Neural cell (in vitro differentiated cells): ENCODE results near the gene ATOH8. TPM values are rescaled to one million over a fixed set of nuclear protein-coding genes. Genes with fewer than 3 reads are reported as not detected.

Source experiments
- H2AFZ ChIP-seq: fragments of 200-600, 300-800 bp; sonication (generic), shearing (Covaris generic); 2 replicates; pipeline ENCODE4 v1.6.0; 2014; ENCODE audit warnings: low read depth, mild to moderate bottlenecking, antibody characterized with exemption, low read length, moderate library complexity
- H3F3A ChIP-seq: fragments of 200-600 bp; shearing (Covaris generic); 2 replicates; pipeline ENCODE4 v1.6.1; 2016; ENCODE audit warnings: mild to moderate bottlenecking, moderate library complexity, mixed read lengths, antibody characterized with exemption, low read length; ENCODE audit not compliant: insufficient read depth, poor library complexity, severe bottlenecking
- H3K27ac ChIP-seq: fragments of 200-600, 300-800 bp; sonication (generic), shearing (Covaris generic); 2 replicates; pipeline ENCODE4 v1.5.1; 2014; ENCODE audit warnings: mild to moderate bottlenecking, low read length, moderate library complexity
- H3K27me3 ChIP-seq: fragments of 300-800, 200-600 bp; sonication (generic), shearing (Covaris generic); 2 replicates; pipeline ENCODE4 v1.6.0; 2014; ENCODE audit warnings: mild to moderate bottlenecking, low read depth, low read length, moderate library complexity; ENCODE audit not compliant: insufficient read depth
- H3K36me3 ChIP-seq: fragments of 300-800, 200-600 bp; sonication (generic), shearing (Covaris generic); 2 replicates; pipeline ENCODE4 v1.5.1; 2014; ENCODE audit warnings: mild to moderate bottlenecking, antibody characterized with exemption, low read length, moderate library complexity; ENCODE audit not compliant: insufficient read depth
- H3K4me2 ChIP-seq: fragments of 300-800, 200-600 bp; sonication (generic), shearing (Covaris generic); 2 replicates; pipeline ENCODE4 v1.6.0; 2014; ENCODE audit warnings: mild to moderate bottlenecking, low read length
- H3K4me3 ChIP-seq: fragments of 300-800, 200-600 bp; sonication (generic), shearing (Covaris generic); 2 replicates; pipeline ENCODE4 v1.5.1; 2014; ENCODE audit warnings: mild to moderate bottlenecking, low read length, moderate library complexity
- H3K79me2 ChIP-seq: fragments of 200-600 bp; shearing (Covaris generic); replicated peaks from 2 replicates; pipeline ENCODE4 v1.6.0; 2014; ENCODE audit warnings: mild to moderate bottlenecking, low read length, moderate library complexity; ENCODE audit not compliant: insufficient read depth
- H3K9ac ChIP-seq: fragments of 300-800, 200-600 bp; sonication (generic), shearing (Covaris generic); 2 replicates; pipeline ENCODE4 v1.6.1; 2016; ENCODE audit warnings: mild to moderate bottlenecking, low read length, mixed read lengths
- H3K9me2 ChIP-seq: fragments of 200-600 bp; shearing (Covaris generic); 2 replicates; pipeline ENCODE4 v1.6.1; 2016; ENCODE audit warnings: mild to moderate bottlenecking, low read length, mixed read lengths; ENCODE audit not compliant: insufficient read depth
- H3K9me3 ChIP-seq: fragments of 200-600, 300-800 bp; sonication (generic), shearing (Covaris generic); 2 replicates; pipeline ENCODE4 v1.6.1; 2016; ENCODE audit warnings: mild to moderate bottlenecking, mixed run types, low read length, moderate library complexity, mixed read lengths
- H4K20me1 ChIP-seq: fragments of 200-600 bp; shearing (Covaris generic); 2 replicates; pipeline ENCODE4 v1.6.1; 2016; ENCODE audit warnings: mild to moderate bottlenecking, mixed run types; ENCODE audit not compliant: insufficient read depth
- EP300 ChIP-seq: fragments of 450-650 bp; conservative IDR thresholded peaks from 2 replicates; pipeline ENCODE4 v1.6.1; 2014; ENCODE audit warnings: antibody characterized with exemption, mild to moderate bottlenecking, moderate library complexity; ENCODE audit not compliant: poor library complexity, severe bottlenecking
- EZH2 ChIP-seq: fragments of 200-600, 300-800 bp; shearing (Covaris generic), sonication (generic); IDR thresholded peaks from 2 replicates; pipeline ENCODE4 v1.6.1; 2014; ENCODE audit warnings: antibody characterized with exemption, low read length, borderline replicate concordance, mild to moderate bottlenecking; ENCODE audit not compliant: insufficient read depth, poor library complexity, severe bottlenecking
- MXI1 ChIP-seq: fragments of 450-650 bp; conservative IDR thresholded peaks from 2 replicates; pipeline ENCODE4 v1.6.1; 2014; ENCODE audit warnings: antibody characterized with exemption, mild to moderate bottlenecking; ENCODE audit not compliant: poor library complexity, severe bottlenecking
- POLR2AphosphoS5 ChIP-seq: IDR thresholded peaks from 2 replicates; pipeline ENCODE4 v1.6.1; 2012
- RAD21 ChIP-seq: fragments of 450-650 bp; conservative IDR thresholded peaks from 2 replicates; pipeline ENCODE4 v1.6.1; 2014; ENCODE audit warnings: antibody characterized with exemption, mild to moderate bottlenecking, moderate library complexity
- REST ChIP-seq: IDR thresholded peaks from 2 replicates; pipeline ENCODE4 v1.6.1; 2012; ENCODE audit warnings: borderline replicate concordance
- SMC3 ChIP-seq: fragments of 450-650 bp; conservative IDR thresholded peaks from 2 replicates; pipeline ENCODE4 v1.6.1; 2014; ENCODE audit warnings: antibody characterized with exemption, mild to moderate bottlenecking, moderate library complexity; ENCODE audit not compliant: poor library complexity
- TAF1 ChIP-seq: IDR thresholded peaks from 2 replicates; pipeline ENCODE4 v1.6.1; 2012; ENCODE audit warnings: low read depth
- polyA plus RNA-seq: library from polyadenylated mRNA; depleted of rRNA; stranded (reverse); fragments of >200 nt; gene quantifications from 2 replicates; pipeline ENCODE4 v1.2.3, GENCODE V29; 2014
- TF ChIP-seq, protein P1 (sequence below): fragments of 450-650 bp; IDR thresholded peaks from 2 replicates; pipeline ENCODE4 v1.5.1; 2014; ENCODE audit warnings: antibody characterized with exemption, mild to moderate bottlenecking, moderate library complexity; ENCODE audit not compliant: poor library complexity, severe bottlenecking

The ATOH8 gene
- polyA plus RNA-seq, 1 donor from 2014 or later: 1.6 TPM

DNA sequence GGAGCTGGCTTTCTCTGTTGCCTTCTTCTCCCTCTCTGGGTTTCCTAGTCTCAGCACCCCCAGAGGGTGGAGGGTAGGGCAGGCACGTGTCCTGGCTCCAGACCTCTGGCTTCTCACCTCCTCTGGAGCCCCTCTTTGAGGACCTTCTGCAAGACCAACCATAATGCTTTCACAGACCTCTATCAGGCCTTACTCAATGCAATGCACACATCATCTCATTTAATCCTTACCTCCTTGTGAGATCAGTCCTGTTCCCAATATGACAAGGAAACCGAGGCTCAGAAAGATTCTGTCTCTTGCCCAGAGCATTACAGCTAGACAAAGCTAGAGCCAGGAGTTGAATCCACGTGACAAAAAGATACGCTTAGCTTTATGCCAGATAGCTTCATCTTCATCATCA, 8.2 kb downstream of the ATOH8 start:
- Histone ChIP-seq H3K4me2 (no peak overlapping the region), H3K9me2 (no peaks in the 10 kb centered on the region), H3K9me3 (no peaks in the 10 kb centered on the region), H3K9ac (no peak overlapping the region), H3K27ac (no peak overlapping the region), H3K36me3 (no peaks in the 10 kb centered on the region), H3F3A (no peaks in the 10 kb centered on the region), H2AFZ (no peak overlapping the region), H3K4me3 (no peak overlapping the region), H4K20me1 (no peaks in the 10 kb centered on the region), H3K27me3 (no peaks in the 10 kb centered on the region), H3K79me2 (no peaks in the 10 kb centered on the region)
- no peak for TF ChIP-seq REST
- no peak for TF ChIP-seq RAD21
- no peak for TF ChIP-seq POLR2AphosphoS5
- TF ChIP-seq, protein P1, sequence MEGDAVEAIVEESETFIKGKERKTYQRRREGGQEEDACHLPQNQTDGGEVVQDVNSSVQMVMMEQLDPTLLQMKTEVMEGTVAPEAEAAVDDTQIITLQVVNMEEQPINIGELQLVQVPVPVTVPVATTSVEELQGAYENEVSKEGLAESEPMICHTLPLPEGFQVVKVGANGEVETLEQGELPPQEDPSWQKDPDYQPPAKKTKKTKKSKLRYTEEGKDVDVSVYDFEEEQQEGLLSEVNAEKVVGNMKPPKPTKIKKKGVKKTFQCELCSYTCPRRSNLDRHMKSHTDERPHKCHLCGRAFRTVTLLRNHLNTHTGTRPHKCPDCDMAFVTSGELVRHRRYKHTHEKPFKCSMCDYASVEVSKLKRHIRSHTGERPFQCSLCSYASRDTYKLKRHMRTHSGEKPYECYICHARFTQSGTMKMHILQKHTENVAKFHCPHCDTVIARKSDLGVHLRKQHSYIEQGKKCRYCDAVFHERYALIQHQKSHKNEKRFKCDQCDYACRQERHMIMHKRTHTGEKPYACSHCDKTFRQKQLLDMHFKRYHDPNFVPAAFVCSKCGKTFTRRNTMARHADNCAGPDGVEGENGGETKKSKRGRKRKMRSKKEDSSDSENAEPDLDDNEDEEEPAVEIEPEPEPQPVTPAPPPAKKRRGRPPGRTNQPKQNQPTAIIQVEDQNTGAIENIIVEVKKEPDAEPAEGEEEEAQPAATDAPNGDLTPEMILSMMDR: no peak
- no peak for TF ChIP-seq EZH2
- no peak for TF ChIP-seq TAF1
- TF ChIP-seq MXI1: no peak
- TF ChIP-seq SMC3: no peak
- no peak for TF ChIP-seq EP300

DNA sequence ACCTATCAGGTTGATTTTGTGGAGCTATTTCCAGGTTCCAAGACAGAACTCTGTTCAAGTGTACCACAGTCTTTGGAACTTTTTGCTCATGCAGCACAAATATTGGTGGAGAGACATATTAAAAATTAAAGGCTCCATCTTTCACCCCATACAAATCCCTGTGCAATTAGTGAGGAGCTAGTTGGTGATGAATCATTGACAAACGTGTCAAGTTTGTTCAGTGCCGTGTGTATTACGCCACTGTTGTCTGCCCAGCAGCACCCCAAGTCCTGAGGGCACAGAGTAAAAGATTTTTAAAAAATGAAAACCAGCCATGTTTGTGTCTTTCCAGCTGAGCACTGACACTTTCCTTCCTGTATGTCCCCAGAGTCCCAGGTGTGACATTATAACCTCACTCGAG, 9.3 kb downstream of the ATOH8 start:
- Histone ChIP-seq H3K79me2 (no peaks in the 10 kb centered on the region), H3K36me3 (no peaks in the 10 kb centered on the region), H3K4me2 (no peak overlapping the region), H3K9me2 (no peaks in the 10 kb centered on the region), H3K9me3 (no peaks in the 10 kb centered on the region), H3K9ac (no peak overlapping the region), H3F3A (no peaks in the 10 kb centered on the region), H4K20me1 (no peaks in the 10 kb centered on the region), H2AFZ (no peak overlapping the region), H3K27ac (no peak overlapping the region), H3K27me3 (no peaks in the 10 kb centered on the region), H3K4me3 (no peak overlapping the region)
- TF ChIP-seq SMC3 (no peak), RAD21 (no peak), EZH2 (no peak), MXI1 (no peak), POLR2AphosphoS5 (no peak)
- TF ChIP-seq, protein P1: no peak
